HG02623 (cell line): Measurements from ENCODE around the gene LIMCH1.

Source experiments
- ATAC-seq: cut with Tn5 transposase; IDR thresholded peaks from one replicate; pipeline ENCODE4 v1.9.1; 2021; ENCODE audit warnings: moderate library complexity; ENCODE audit not compliant: unreplicated experiment

Gene LIMCH1

GRCh38 chr4:41528512-41529205 is 9.3 kb upstream of the LIMCH1 start:
- ATAC-seq, result no peak

- no peak for ATAC-seq
Measured at GRCh38 chr4:41530741-41531140, 7.2 kb upstream of the LIMCH1 start.

- no peak for ATAC-seq
Measured at GRCh38 chr4:41532336-41532735, 5.6 kb upstream of the LIMCH1 start.

DNA sequence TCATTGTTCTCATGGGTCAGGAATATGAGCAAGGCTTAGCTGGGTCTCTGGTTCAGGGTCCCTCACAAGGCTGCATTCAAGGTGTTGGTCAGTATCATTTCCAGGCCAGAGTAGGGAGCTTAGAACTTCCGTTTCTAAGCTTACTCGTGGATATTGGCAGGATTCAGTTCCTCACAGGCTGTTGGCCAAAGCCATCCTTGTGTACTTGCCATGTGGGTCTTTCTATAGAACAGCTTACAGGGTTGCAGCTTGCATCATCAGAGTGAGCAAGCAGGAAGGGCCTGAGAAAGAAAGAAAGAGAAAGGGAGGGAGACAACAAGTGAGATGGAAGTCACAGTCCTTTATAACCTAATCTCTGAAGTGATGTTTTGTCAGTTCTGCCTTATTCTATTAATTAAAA is 5.1 kb upstream of the LIMCH1 start:
- no peak for ATAC-seq

DNA sequence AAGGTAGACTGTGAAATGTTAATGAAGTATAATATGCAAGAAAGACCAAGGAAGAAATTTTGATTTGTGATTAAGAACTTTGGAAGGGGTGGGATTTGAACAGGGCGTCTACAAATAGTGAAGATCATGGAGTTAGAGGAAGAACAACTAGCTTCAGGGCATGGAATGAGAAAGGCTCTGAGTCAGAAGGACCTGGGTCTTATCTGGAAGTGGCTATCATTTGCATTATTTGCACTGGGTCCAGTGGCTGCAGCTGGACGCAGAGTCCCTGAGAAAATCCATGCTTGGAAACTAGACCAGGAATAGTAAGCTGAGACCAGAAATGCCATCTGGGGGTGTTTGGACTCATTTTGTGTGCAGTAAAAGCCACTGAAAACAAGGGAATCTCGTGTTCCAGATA is 4.3 kb upstream of the LIMCH1 start:
- no peak for ATAC-seq

DNA sequence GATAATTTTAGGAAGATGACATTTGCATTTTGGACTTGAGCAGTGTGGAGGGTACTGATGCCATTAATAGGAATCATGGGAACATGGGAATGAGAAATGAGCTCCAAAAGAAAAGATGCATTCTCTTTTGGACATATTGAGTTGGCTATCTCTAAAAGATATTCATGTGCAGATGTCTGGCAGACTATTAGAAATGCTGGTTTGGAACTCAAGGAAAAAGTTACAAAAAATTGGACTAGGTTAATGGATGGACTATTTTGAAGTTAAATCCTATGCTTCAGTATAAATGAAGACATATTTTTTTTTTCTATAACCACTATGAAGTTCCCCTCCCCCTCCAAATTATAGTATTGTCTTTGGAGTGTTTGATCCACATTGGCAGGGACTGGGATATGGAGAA is 3.6 kb upstream of the LIMCH1 start:
- no peak for ATAC-seq

GRCh38 chr4:41535911-41536371 is 2.0 kb upstream of the LIMCH1 start:
- no peak for ATAC-seq

DNA sequence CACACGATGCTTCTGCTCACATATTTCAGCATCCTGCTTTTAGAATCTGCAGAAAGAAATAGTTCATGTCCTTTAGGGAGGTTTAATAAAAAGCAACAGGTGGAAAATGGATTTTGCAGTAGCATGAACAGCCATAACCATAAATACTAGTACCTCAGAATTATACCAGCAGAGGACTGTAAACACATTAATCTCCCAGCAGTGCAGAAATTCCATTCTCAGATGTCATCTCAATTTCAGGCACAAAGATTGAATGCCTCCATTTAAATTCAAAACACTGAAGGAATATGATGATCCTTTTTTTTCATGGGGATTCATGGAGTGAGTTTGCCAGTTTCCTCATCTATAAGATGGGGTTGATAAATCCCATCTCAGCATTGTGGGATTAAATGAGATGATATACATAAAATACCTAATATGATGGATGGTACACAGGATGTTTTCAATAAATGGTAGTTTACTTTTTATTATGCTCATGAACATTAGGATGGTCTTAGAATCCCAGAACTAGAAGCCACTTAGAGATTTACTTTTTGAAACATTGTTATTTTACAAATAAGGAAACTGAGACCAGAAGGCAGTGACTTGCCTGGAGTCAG is 566 bp upstream of the LIMCH1 start:
- ATAC-seq, result no peak

DNA sequence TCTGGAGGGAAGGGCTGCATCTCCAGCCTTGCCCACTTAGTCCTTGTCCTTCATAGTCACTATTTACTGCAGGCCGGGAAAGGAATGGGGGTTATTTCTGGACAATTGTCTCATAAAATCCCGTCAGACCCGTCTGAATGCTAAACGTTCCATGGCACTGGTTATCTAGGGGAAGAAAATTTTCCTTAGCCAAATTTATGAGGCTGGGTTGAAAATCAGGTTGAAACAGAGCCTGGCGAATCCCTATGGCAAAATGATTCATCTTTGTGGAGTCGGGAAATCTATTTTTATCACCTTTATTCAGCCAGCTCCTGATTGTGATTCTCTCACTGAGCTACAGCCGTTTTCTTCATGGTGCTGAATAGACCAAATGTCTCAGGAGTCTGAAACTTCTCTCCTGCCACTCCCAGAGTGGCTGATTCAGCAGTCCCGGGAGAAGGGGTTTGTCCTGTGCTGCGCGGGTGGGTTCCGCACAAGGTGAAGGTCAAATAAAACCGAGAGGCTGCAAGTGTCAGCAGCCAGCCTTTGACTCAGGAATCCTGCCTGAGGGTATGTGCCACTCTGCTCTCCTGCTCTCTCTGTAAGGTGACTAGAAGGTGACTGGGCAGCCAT is 1.0 kb downstream of the LIMCH1 start:
- no peak for ATAC-seq

GRCh38 chr4:41539711-41540110 is 1.8 kb downstream of the LIMCH1 start:
- ATAC-seq, result no peak

- ATAC-seq, result no peak
Measured at GRCh38 chr4:41540687-41541086, 2.7 kb downstream of the LIMCH1 start.

GRCh38 chr4:41541687-41542094 is 3.7 kb downstream of the LIMCH1 start:
- ATAC-seq, result no peak

DNA sequence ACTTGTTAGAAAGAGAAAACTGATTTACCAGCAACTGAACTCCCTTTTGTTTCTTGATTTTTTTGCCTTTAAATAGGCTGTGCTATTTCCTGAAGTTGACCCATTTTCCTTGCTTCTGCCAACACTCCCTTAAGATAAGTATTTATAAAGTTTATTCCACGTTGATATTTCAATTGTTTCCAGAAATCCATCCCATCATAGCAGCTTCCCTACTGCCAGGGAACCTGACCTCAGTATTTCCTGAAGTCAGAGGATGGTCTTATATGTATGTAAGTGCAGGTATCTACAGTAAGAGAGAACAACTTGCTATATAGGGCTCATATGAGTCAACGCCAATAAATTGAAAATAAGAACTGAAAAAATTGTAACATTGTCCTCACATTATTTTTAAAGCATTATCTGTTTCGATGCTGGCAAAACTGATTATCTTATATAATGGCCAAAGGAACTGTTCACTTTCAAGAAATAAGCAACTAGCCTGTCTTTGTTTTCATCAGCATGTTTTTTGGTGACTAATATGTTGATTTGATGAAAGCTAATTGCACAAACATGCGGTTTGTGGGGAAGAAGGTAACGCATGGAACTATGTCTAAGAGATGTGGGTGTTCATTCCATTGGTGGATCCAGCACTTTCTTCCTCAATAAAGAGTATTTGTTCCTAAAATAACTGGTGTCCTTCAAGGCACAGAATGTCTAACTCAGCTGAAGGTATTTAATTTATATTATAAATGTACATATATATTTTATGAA is 4.7 kb downstream of the LIMCH1 start:
- no peak for ATAC-seq

DNA sequence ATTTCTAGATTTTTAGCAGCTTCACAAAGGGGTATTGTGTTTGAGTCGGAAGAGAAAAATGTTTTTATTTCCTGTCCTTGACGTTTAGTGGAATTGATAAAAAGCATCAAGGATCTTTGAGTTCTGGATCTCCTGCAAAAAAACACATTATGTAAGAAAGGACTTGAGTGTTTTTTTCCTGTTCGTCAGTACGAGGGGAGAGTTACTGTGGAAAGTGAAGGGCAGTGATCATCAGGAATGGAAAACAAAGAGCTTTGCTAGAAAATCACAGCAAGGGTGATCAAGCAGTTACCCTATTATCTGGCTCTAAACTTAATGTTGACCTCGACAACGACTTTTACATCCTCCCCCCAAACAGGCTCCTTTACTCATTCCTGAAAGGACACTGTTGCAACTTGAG is 7.3 kb downstream of the LIMCH1 start:
- no peak for ATAC-seq

DNA sequence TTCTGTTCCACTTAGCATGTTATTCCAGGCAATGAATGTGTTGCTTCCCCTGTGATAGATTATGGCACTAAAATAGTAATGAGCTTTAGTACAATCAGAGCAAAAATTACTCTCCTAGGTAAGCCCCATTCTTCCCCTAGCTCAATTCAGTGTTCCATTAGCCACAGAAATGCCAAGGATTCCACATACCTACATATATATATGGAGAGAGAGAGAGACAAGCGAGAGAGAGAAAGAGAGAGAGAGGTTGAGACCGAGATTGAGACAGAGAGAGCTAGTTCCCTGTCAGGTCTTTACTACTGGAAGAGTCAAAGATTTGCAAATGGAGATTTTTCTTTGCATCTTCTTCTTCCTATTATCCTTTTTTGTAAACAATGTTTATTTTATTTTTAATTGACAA is 8.7 kb downstream of the LIMCH1 start:
- no peak for ATAC-seq

DNA sequence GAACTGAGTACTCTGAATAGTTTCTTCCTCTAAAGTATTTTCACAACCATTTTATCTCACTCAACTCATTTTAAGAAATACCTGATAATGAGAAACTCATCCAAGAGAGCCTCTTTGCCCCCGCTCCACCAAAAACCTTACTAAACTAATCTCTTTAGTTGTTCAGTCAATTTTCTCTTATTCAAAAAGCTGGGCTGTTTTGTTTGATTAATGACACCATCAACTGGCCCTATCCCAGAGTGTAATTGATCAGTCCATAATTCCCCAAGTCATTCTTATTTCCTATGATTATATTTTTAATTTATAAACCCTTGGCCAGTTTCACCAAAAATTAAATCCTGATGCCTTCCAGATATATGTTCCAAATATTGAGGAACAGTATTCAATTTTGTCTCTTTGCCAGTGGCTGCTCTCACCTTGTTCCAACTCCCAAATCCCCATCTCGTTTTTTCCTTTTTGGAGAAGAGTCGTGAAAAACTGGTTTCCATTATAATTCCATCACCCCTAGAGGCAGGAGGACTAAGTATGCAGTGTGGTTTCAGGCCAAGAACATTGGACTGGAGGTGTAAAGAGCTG is 10.4 kb downstream of the LIMCH1 start:
- no peak for ATAC-seq

GRCh38 chr4:41549478-41549877 is 11.5 kb downstream of the LIMCH1 start:
- ATAC-seq, result no peak

DNA sequence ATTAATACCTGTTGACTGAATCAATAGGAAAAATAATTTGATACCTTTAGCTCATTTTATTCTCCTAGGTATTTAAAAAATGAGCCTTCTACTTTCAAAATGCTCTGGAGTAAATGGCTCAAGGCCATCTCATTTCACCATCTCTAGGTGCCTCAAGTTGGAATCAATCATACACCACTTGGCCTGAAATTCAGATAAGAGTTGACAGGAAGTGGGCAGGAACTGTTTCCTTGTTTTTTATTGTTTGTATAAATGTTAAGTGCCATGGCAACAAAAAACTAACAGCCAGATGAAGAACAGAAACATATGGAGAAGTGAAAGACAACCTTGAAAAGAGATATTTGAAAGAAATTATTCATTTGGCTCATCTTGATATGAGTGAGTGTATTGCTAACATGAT is 12.4 kb downstream of the LIMCH1 start:
- ATAC-seq, result no peak

GRCh38 chr4:41551536-41551935 is 13.6 kb downstream of the LIMCH1 start:
- no peak for ATAC-seq

DNA sequence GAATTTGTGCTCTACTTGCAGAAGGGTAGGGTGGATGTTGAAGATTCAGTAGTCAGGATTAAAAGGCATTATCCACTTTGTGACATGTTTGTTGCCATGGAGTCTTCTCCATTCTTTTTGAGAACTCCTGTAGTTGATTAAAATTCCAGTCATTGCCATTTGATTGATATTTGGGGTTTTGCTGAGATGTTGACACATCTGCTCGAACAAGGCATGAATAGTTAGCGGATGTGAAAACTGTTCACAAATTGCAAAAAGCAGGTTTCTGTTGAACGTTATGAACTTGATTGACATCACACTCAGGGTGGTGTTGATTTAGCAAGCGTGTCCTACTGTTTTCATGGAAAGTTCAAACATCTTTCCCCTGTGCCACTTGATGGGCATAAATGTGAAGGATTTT is 16.9 kb downstream of the LIMCH1 start:
- no peak for ATAC-seq

DNA sequence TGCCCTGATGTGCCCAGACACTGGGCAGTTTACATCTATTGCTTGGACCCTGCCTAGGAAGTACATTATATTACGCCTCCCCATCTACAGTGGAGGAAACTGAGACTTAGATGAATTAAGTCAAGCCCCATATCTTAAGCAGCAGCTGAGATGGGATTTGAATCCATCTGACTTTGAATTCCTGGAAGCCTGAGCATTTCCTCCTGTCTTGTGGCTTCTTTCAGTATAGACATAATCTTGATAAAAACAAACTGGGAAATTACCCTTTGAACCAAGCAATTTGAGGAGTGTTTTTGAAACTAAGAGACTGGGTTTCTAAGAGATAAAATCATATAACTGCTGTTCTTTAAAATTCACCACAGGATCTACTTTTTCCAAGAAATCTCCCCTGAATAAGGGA is 18.6 kb downstream of the LIMCH1 start:
- no peak for ATAC-seq
